Endothelial cell (in vitro differentiated cells): ENCODE measurements around the gene TPSG1. TPM values are rescaled to one million over a fixed set of nuclear protein-coding genes. Genes with fewer than 3 reads are reported as not detected.

Experiments used
- DNase-seq: peaks from one replicate; pipeline ENCODE4 v3.0.0; 2021; ENCODE audit warnings: low spot score
- H3K27ac Mint-ChIP-seq: one replicate; pipeline ENCODE4 v1.8.0; 2021; ENCODE audit warnings: mixed read lengths, inconsistent platforms; ENCODE audit not compliant: unreplicated experiment
- H3K27me3 Mint-ChIP-seq: one replicate; pipeline ENCODE4 v1.8.0; 2021; ENCODE audit warnings: mild to moderate bottlenecking, moderate library complexity, mixed read lengths, inconsistent platforms; ENCODE audit not compliant: unreplicated experiment
- H3K36me3 Mint-ChIP-seq: one replicate; pipeline ENCODE4 v1.8.0; 2021; ENCODE audit warnings: mild to moderate bottlenecking, low read depth, mixed read lengths, inconsistent platforms; ENCODE audit not compliant: unreplicated experiment
- H3K4me1 Mint-ChIP-seq: one replicate; pipeline ENCODE4 v1.8.0; 2021; ENCODE audit warnings: mild to moderate bottlenecking, mixed read lengths, inconsistent platforms; ENCODE audit not compliant: unreplicated experiment
- H3K4me3 Mint-ChIP-seq: one replicate; pipeline ENCODE4 v1.8.0; 2021; ENCODE audit warnings: mild to moderate bottlenecking, mixed read lengths, inconsistent platforms; ENCODE audit not compliant: unreplicated experiment
- H3K9me3 Mint-ChIP-seq: one replicate; pipeline ENCODE4 v1.8.0; 2021; ENCODE audit warnings: mixed read lengths, inconsistent platforms; ENCODE audit not compliant: unreplicated experiment
- CTCF ChIP-seq: fragments of 200-600 bp; sonication (generic); IDR thresholded peaks from one replicate; pipeline ENCODE4 v1.5.0; 2021; ENCODE audit warnings: antibody characterized with exemption; ENCODE audit not compliant: unreplicated experiment
- total RNA-seq: library from RNA; stranded (reverse); fragmentation: NEBNext Ultra II Directional; extraction: Animal tissue kit (Norgen Biotek cat#: 25700); gene quantifications from one replicate; pipeline ENCODE4 v1.2.1, GENCODE V29; 2021; ENCODE audit not compliant: unreplicated experiment

The TPSG1 gene
- total RNA-seq, 1 donor from 2014 or later = not detected

GRCh38 chr16:1198194-1198593, 26.9 kb downstream of the TPSG1 start:
- H3K9me3 Mint-ChIP-seq = no peaks in the 10 kb centered on the region
- TF ChIP-seq CTCF = no peak
- no peaks in the 10 kb centered on the region for H3K27me3 Mint-ChIP-seq
- no peak overlapping the region for H3K4me3 Mint-ChIP-seq
- DNase-seq = no peak
- no peaks in the 10 kb centered on the region for H3K4me1 Mint-ChIP-seq
- no peak overlapping the region for H3K27ac Mint-ChIP-seq
- H3K36me3 Mint-ChIP-seq = no peaks in the 10 kb centered on the region

GRCh38 chr16:1197237-1197866, 27.7 kb downstream of the TPSG1 start:
- Mint-ChIP-seq H3K27me3 (peaks cover 3% of the 10 kb centered on the region), H3K27ac (no peak overlapping the region), H3K9me3 (no peaks in the 10 kb centered on the region), H3K36me3 (no peaks in the 10 kb centered on the region), H3K4me3 (no peak overlapping the region), H3K4me1 (no peaks in the 10 kb centered on the region)
- TF ChIP-seq CTCF = no peak
- no peak for DNase-seq

GRCh38 chr16:1196494-1196893, 28.6 kb downstream of the TPSG1 start:
- Mint-ChIP-seq H3K36me3 (no peaks in the 10 kb centered on the region), H3K9me3 (no peaks in the 10 kb centered on the region), H3K4me1 (no peaks in the 10 kb centered on the region), H3K4me3 (no peak overlapping the region), H3K27ac (no peak overlapping the region), H3K27me3 (peaks cover 3% of the 10 kb centered on the region)
- TF ChIP-seq CTCF = no peak
- no peak for DNase-seq

DNA sequence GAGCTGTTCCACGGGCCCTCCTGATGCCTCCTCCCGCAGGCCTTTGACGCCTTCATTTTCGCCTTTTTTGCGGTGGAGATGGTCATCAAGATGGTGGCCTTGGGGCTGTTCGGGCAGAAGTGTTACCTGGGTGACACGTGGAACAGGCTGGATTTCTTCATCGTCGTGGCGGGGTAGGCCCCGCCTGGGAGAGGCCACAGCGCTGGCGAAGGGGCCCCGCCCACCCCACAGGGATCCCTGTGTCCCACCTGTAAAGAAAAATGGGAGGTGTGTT, 29.7 kb downstream of the TPSG1 start:
- Mint-ChIP-seq H3K4me1 (no peaks in the 10 kb centered on the region), H3K27ac (no peak overlapping the region), H3K4me3 (no peak overlapping the region), H3K36me3 (no peaks in the 10 kb centered on the region), H3K9me3 (no peaks in the 10 kb centered on the region), H3K27me3 (peaks cover 3% of the 10 kb centered on the region)
- TF ChIP-seq CTCF = no peak
- no peak for DNase-seq

DNA sequence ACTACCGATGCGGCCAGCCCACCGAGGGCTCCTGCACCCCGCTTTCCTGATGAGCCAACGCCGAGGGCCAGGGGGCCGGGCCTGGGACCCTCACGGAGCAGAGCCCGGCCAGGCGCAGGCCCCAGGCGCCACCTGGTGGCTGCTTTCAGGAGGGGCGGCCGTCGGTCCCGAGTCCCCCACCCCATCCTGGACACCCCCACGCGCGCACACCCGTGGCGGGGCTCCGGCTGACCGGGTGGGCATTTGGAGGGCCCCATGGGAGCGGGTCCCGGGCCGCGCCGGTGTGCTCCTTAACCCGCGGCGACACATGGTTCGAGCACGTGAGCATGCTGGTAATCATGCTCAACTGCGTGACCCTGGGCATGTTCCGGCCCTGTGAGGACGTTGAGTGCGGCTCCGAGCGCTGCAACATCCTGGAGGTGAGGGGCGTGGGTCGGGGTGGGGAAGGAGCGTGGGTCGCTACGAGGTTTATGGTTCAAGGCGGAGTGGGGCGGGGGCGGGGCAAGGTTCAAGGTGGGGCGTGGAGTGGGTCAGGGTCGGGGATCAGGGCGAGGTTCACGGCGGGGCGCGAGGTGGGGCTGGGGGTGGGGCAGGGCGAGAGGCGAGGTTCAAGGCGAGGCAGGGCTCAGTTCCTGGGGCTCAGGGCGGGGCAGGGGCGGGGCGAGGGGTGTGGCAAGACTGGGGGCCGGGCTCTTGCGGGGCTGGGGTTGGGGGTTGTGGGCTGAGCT, 30.2 kb downstream of the TPSG1 start:
- no peaks in the 10 kb centered on the region for H3K9me3 Mint-ChIP-seq
- peak; percentile 90 for TF ChIP-seq CTCF
- H3K4me3 Mint-ChIP-seq = no peak overlapping the region
- H3K27me3 Mint-ChIP-seq = peaks cover 3% of the 10 kb centered on the region
- no peak overlapping the region for H3K27ac Mint-ChIP-seq
- peak; percentile 51 for DNase-seq
- no peaks in the 10 kb centered on the region for H3K36me3 Mint-ChIP-seq
- H3K4me1 Mint-ChIP-seq = no peaks in the 10 kb centered on the region
